Neural progenitor cell (in vitro differentiated cells): ENCODE results near the gene POLR1G. TPM values are rescaled to one million over a fixed set of nuclear protein-coding genes. Genes with fewer than 3 reads are reported as not detected.

ENCODE experiments used
- DNase-seq: peaks from one replicate; pipeline ENCODE4 v3.0.0-alpha.2; 2016; ENCODE audit warnings: low spot score
- H2AFZ ChIP-seq: fragments of 200-600 bp; sonication (generic); replicated peaks from 2 replicates; pipeline ENCODE4 v1.6.1; 2016; ENCODE audit warnings: antibody characterized with exemption
- H3F3A ChIP-seq: fragments of 200-600 bp; sonication (generic); 2 replicates; pipeline ENCODE4 v1.6.1; 2016; ENCODE audit warnings: antibody characterized with exemption, low read depth
- H3K27ac ChIP-seq: fragments of 200-600 bp; sonication (generic); 2 replicates; pipeline ENCODE4 v1.5.1; 2016; ENCODE audit warnings: mild to moderate bottlenecking
- H3K27me3 ChIP-seq: fragments of 200-600 bp; sonication (generic); 2 replicates; pipeline ENCODE4 v1.6.1; 2016; ENCODE audit warnings: mild to moderate bottlenecking, moderate library complexity
- H3K36me3 ChIP-seq: fragments of 200-600 bp; sonication (generic); 2 replicates; pipeline ENCODE4 v1.5.1; 2016
- H3K4me1 ChIP-seq: fragments of 200-600 bp; sonication (generic); 2 replicates; pipeline ENCODE4 v1.6.1; 2016; ENCODE audit warnings: mixed run types
- H3K4me2 ChIP-seq: fragments of 200-600 bp; sonication (generic); 2 replicates; pipeline ENCODE4 v1.6.1; 2016
- H3K4me3 ChIP-seq: fragments of 200-600 bp; sonication (generic); 2 replicates; pipeline ENCODE4 v1.5.1; 2016
- H3K79me2 ChIP-seq: fragments of 200-600 bp; sonication (generic); 2 replicates; pipeline ENCODE4 v1.6.1; 2016; ENCODE audit warnings: low read depth
- H3K9ac ChIP-seq: fragments of 200-600 bp; sonication (generic); 2 replicates; pipeline ENCODE4 v1.6.1; 2016
- H3K9me3 ChIP-seq: fragments of 200-600 bp; sonication (generic); 2 replicates; pipeline ENCODE4 v1.5.1; 2016; ENCODE audit warnings: low read depth
- H4K20me1 ChIP-seq: fragments of 200-600 bp; sonication (generic); 2 replicates; pipeline ENCODE4 v1.6.1; 2016; ENCODE audit warnings: low read depth
- H3K27ac Mint-ChIP-seq: 3 replicates; pipeline ENCODE4 v1.8.0; 2021; ENCODE audit warnings: mixed read lengths
- H3K27me3 Mint-ChIP-seq: 2 replicates; pipeline ENCODE4 v1.8.0; 2022; ENCODE audit warnings: low read depth, mild to moderate bottlenecking, inconsistent platforms, moderate library complexity, mixed read lengths; ENCODE audit not compliant: insufficient read depth
- H3K36me3 Mint-ChIP-seq: 3 replicates; pipeline ENCODE4 v1.8.0; 2021; ENCODE audit warnings: mixed read lengths
- H3K4me1 Mint-ChIP-seq: 3 replicates; pipeline ENCODE4 v1.8.0; 2021; ENCODE audit warnings: mixed read lengths
- H3K4me3 Mint-ChIP-seq: 3 replicates; pipeline ENCODE4 v1.8.0; 2021; ENCODE audit warnings: mild to moderate bottlenecking, moderate library complexity, mixed read lengths
- H3K9me3 Mint-ChIP-seq: 3 replicates; pipeline ENCODE4 v1.8.0; 2020; ENCODE audit warnings: mixed read lengths
- EZH2 ChIP-seq: fragments of 200-600 bp; sonication (generic); IDR thresholded peaks from 2 replicates; pipeline ENCODE4 v1.6.1; 2017; ENCODE audit warnings: antibody characterized with exemption, mild to moderate bottlenecking, moderate library complexity
- EZH2phosphoT487 ChIP-seq: fragments of 200-600 bp; sonication (generic); IDR thresholded peaks from 2 replicates; pipeline ENCODE4 v1.6.1; 2017; ENCODE audit warnings: antibody characterized with exemption
- total RNA-seq: library from RNA; depleted of rRNA; stranded (reverse); fragments of >200 nt; gene quantifications from 2 replicates; pipeline ENCODE4 v1.2.3, GENCODE V29; 2015; ENCODE audit warnings: low replicate concordance
- TF ChIP-seq, protein P1 (sequence below): fragments of 200-600 bp; sonication (generic); IDR thresholded peaks from 2 replicates; pipeline ENCODE4 v1.5.1; 2017; ENCODE audit warnings: antibody characterized with exemption, mild to moderate bottlenecking

Gene POLR1G
- total RNA-seq, 1 donor from 2014 or later = 6.8 TPM

DNA sequence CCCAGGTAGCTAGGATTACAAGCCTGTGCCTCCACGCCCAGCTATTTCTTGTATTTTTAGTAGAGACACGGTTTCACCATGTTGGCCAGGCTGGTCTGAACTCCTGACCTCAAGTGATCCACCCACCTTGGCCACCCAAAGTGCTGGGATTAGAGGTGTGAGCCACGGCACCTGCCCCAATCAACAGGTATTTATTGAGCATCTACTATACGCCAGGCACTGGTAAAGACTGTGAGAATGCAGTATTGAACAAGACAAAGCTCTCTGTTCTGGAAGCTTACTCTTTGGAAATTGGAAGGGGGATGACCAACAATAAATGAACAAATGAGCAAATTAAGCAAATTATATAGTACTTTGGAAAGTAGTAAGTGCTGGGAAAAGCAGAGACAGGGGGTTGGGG, 38.7 kb downstream of the POLR1G start:
- no peak overlapping the region for H3K4me3 ChIP-seq
- H2AFZ ChIP-seq = no peak overlapping the region
- no peaks in the 10 kb centered on the region for H3K9me3 ChIP-seq
- TF ChIP-seq, protein P1, sequence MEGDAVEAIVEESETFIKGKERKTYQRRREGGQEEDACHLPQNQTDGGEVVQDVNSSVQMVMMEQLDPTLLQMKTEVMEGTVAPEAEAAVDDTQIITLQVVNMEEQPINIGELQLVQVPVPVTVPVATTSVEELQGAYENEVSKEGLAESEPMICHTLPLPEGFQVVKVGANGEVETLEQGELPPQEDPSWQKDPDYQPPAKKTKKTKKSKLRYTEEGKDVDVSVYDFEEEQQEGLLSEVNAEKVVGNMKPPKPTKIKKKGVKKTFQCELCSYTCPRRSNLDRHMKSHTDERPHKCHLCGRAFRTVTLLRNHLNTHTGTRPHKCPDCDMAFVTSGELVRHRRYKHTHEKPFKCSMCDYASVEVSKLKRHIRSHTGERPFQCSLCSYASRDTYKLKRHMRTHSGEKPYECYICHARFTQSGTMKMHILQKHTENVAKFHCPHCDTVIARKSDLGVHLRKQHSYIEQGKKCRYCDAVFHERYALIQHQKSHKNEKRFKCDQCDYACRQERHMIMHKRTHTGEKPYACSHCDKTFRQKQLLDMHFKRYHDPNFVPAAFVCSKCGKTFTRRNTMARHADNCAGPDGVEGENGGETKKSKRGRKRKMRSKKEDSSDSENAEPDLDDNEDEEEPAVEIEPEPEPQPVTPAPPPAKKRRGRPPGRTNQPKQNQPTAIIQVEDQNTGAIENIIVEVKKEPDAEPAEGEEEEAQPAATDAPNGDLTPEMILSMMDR = no peak
- no peak for TF ChIP-seq EZH2phosphoT487
- TF ChIP-seq EZH2 = no peak
- Mint-ChIP-seq H3K4me3 (peak overlapping the region; percentile 54), H3K27ac (peak overlapping the region; percentile 84), H3K9me3 (no peaks in the 10 kb centered on the region), H3K4me1 (peaks cover 57% of the 10 kb centered on the region), H3K36me3 (no peaks in the 10 kb centered on the region), H3K27me3 (peaks cover 19% of the 10 kb centered on the region)
- peaks cover 17% of the 10 kb centered on the region for H3K27me3 ChIP-seq
- no peak overlapping the region for H3K4me2 ChIP-seq
- no peaks in the 10 kb centered on the region for H3K79me2 ChIP-seq
- peaks cover 10% of the 10 kb centered on the region for H3K4me1 ChIP-seq
- H3K27ac ChIP-seq = no peak overlapping the region
- no peak overlapping the region for H3K9ac ChIP-seq
- H3F3A ChIP-seq = peaks cover 66% of the 10 kb centered on the region
- no peaks in the 10 kb centered on the region for H3K36me3 ChIP-seq
- H4K20me1 ChIP-seq = no peaks in the 10 kb centered on the region
- no peak for DNase-seq

DNA sequence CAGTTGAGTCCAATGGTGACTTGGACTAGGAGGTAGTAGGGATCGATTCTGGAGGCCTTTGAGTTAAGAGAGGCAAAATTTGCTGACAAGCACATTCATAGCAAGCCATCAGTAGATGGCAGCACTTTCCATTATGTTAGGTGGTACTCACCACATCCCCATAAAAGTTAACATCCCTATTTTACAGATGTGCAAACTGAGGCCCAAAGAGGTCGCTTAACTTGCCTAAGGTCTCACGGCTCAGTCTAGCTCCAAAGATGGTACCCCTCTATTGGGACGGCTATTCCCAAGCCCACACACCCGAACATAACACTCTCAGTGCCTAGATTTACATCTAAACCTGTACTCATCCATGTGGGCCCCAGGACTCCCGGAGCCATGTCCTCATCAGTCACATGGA, 39.9 kb downstream of the POLR1G start:
- H3K9ac ChIP-seq = no peak overlapping the region
- peaks cover 26% of the 10 kb centered on the region for H3K27me3 ChIP-seq
- no peak overlapping the region for H2AFZ ChIP-seq
- H3K36me3 ChIP-seq = no peaks in the 10 kb centered on the region
- no peak overlapping the region for H3K27ac ChIP-seq
- H3K9me3 ChIP-seq = no peaks in the 10 kb centered on the region
- H3K4me1 ChIP-seq = peaks cover 7% of the 10 kb centered on the region
- no peak for TF ChIP-seq EZH2phosphoT487
- TF ChIP-seq, protein P1 = peak; percentile 43
- peaks cover 60% of the 10 kb centered on the region for H3F3A ChIP-seq
- H3K79me2 ChIP-seq = no peaks in the 10 kb centered on the region
- H3K4me3 Mint-ChIP-seq = peak overlapping the region; percentile 65
- no peak overlapping the region for H3K4me3 ChIP-seq
- H3K4me1 Mint-ChIP-seq = peaks cover 53% of the 10 kb centered on the region
- no peak overlapping the region for H3K4me2 ChIP-seq
- no peaks in the 10 kb centered on the region for H3K9me3 Mint-ChIP-seq
- H3K36me3 Mint-ChIP-seq = no peaks in the 10 kb centered on the region
- H3K27me3 Mint-ChIP-seq = peaks cover 16% of the 10 kb centered on the region
- H3K27ac Mint-ChIP-seq = peak overlapping the region; percentile 75
- H4K20me1 ChIP-seq = no peaks in the 10 kb centered on the region
- DNase-seq = peak; percentile 49

DNA sequence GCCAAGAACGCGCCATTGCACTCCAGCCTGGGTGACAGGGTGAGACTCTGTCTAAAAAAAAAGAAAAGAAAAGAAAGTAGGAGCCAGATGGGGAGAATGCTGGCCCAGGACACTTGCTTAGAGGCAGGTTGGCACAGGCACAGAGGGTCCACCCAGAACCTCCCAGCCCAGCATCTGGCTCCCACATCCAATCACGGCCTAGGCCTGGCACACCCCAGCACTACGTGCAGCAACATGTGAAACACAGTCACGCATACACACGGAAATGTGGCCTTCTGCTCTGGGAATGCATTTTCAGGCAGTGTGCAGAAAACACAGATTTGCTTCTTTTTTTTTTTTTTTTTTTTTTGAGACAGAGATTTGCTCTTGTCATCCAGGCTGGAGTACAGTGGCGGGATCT, 40.5 kb downstream of the POLR1G start:
- no peaks in the 10 kb centered on the region for H3K79me2 ChIP-seq
- H3K9ac ChIP-seq = no peak overlapping the region
- H2AFZ ChIP-seq = no peak overlapping the region
- Mint-ChIP-seq H3K4me3 (no peak overlapping the region), H3K9me3 (peaks cover 2% of the 10 kb centered on the region), H3K4me1 (peaks cover 59% of the 10 kb centered on the region), H3K36me3 (no peaks in the 10 kb centered on the region), H3K27ac (no peak overlapping the region), H3K27me3 (peaks cover 22% of the 10 kb centered on the region)
- peaks cover 33% of the 10 kb centered on the region for H3K27me3 ChIP-seq
- H3K9me3 ChIP-seq = no peaks in the 10 kb centered on the region
- no peaks in the 10 kb centered on the region for H3K36me3 ChIP-seq
- no peak overlapping the region for H3K27ac ChIP-seq
- peaks cover 7% of the 10 kb centered on the region for H3K4me1 ChIP-seq
- H3K4me3 ChIP-seq = no peak overlapping the region
- no peak overlapping the region for H3K4me2 ChIP-seq
- H3F3A ChIP-seq = peaks cover 65% of the 10 kb centered on the region
- H4K20me1 ChIP-seq = no peaks in the 10 kb centered on the region
- DNase-seq = no peak
- TF ChIP-seq EZH2 (no peak), EZH2phosphoT487 (no peak)
- TF ChIP-seq, protein P1 = no peak

DNA sequence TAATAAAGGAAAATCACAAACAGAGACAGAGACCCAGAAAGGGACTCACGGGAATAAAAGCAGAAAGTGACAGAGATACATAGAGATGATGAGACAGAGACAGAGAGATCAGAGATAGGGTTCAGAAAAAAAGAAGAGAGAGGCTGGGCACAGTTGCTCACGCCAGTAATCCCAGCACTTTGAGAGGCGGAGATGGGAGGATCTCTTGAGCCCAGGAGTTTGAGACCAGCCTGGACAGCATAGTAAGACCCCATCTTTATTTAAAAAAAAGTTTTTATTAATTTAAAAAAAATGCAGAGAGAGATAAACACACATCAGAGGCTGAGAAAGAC, 41.9 kb downstream of the POLR1G start:
- H3K9me3 ChIP-seq = no peaks in the 10 kb centered on the region
- no peaks in the 10 kb centered on the region for H3K79me2 ChIP-seq
- peaks cover 7% of the 10 kb centered on the region for H3K4me1 ChIP-seq
- H3K9ac ChIP-seq = no peak overlapping the region
- TF ChIP-seq, protein P1 = no peak
- TF ChIP-seq EZH2 (no peak), EZH2phosphoT487 (no peak)
- H3K4me2 ChIP-seq = no peak overlapping the region
- H4K20me1 ChIP-seq = no peaks in the 10 kb centered on the region
- H3K27ac ChIP-seq = no peak overlapping the region
- H3F3A ChIP-seq = peaks cover 58% of the 10 kb centered on the region
- H3K36me3 ChIP-seq = no peaks in the 10 kb centered on the region
- Mint-ChIP-seq H3K27ac (peak overlapping the region; percentile 1), H3K4me1 (peaks cover 48% of the 10 kb centered on the region), H3K36me3 (no peaks in the 10 kb centered on the region), H3K4me3 (no peak overlapping the region), H3K9me3 (peaks cover 2% of the 10 kb centered on the region), H3K27me3 (peaks cover 21% of the 10 kb centered on the region)
- H2AFZ ChIP-seq = no peak overlapping the region
- H3K27me3 ChIP-seq = peaks cover 40% of the 10 kb centered on the region
- no peak overlapping the region for H3K4me3 ChIP-seq
- DNase-seq = no peak
